ENCODE measurements around the gene PRKD1. TPM values are rescaled to one million over a fixed set of nuclear protein-coding genes. Genes with fewer than 3 reads are reported as not detected.

The PRKD1 gene
- total and polyA plus RNA-seq, 10 of the 15 experiments (the other 5 are each of a cell fraction or from before 2014, with no cell fraction given): 0.02 to 0.56 TPM; not detected in 8

DNA sequence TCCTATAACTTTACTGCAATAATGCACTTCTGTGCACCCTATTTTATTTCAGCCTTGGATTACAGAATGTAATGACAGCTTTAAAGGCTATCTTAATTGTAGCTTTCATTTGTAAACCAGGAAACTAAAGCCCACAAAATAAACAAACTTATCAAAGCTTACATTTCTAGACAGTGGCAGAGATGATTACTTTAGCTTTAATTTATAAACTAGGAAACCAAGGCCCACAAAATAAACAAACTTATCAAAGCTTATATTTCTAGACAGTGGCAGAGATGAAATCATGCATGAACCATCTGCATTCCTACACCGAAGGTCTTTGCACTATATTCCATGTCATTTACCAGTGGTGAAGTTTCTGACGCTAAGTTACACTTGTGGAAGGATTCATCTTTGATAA is 74.4 kb downstream of the PRKD1 start:
- intact Hi-C loops (cut with micrococcal nuclease; ENCODE audit: unreplicated experiment) (loop anchor here (10.0 kb wide), 1 partner anchor 482 kb away; no protein-coding TSS in a partner anchor), in situ Hi-C loops (cut with MboI) (no loop called here)
- no TSS peak for BruUV-seq (replicated peaks)
- ATAC-seq (no peak), DNase-seq (ENCODE audit: low read depth, low spot score) (no peak), FAIRE-seq (no peak)
- Histone ChIP-seq H3K9me3 (replicated peaks; ENCODE audit: control insufficient read depth, insufficient read depth, low read length) (peaks cover 6% of the 10 kb centered on the region), H3K36me3 (ENCODE audit: control insufficient read depth in 2 of 2, insufficient read depth in 2 of 2, low read length in 1 of 2) (no peaks in the 10 kb centered on the region), H3K4me1 (ENCODE audit: control insufficient read depth, insufficient read depth, low read length) (peaks cover 8% of the 10 kb centered on the region), H3K27ac (ENCODE audit: control insufficient read depth, insufficient read depth) (no peak overlapping the region), H3K9ac (ENCODE audit: control insufficient read depth, insufficient read depth, low read length) (no peak overlapping the region), H3K4me3 (no peak overlapping the region), H4K20me1 (ENCODE audit: control insufficient read depth, insufficient read depth) (no peaks in the 10 kb centered on the region), H3K79me2 (ENCODE audit: control insufficient read depth, insufficient read depth, low read length) (no peaks in the 10 kb centered on the region), H3K4me2 (ENCODE audit: control insufficient read depth, insufficient read depth) (no peak overlapping the region), H3K27me3 (replicated peaks in 1 of 2; ENCODE audit: control insufficient read depth in 2 of 2, insufficient read depth in 2 of 2, low read length in 1 of 2) (no peaks in the 10 kb centered on the region), H2AFZ (ENCODE audit: control insufficient read depth, low read depth, low read length) (no peak overlapping the region)
- TF ChIP-seq, protein P1, sequence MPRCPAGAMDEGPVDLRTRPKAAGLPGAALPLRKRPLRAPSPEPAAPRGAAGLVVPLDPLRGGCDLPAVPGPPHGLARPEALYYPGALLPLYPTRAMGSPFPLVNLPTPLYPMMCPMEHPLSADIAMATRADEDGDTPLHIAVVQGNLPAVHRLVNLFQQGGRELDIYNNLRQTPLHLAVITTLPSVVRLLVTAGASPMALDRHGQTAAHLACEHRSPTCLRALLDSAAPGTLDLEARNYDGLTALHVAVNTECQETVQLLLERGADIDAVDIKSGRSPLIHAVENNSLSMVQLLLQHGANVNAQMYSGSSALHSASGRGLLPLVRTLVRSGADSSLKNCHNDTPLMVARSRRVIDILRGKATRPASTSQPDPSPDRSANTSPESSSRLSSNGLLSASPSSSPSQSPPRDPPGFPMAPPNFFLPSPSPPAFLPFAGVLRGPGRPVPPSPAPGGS (IDR thresholded peaks at IDR 0.05; ENCODE audit: borderline replicate concordance, insufficient read depth, low read depth, low read length, poor library complexity, severe bottlenecking): no peak
- no peak for TF ChIP-seq MXI1 (IDR thresholded peaks at IDR 0.05; ENCODE audit: low read depth, low read length)
- TF ChIP-seq HDAC2 (IDR thresholded peaks at IDR 0.05): no peak
- POLR2A ChIA-PET: no interaction called here
- RAD21 ChIA-PET (ENCODE audit: unreplicated experiment): no interaction called here
- WGBS (ENCODE audit: insufficient coverage, insufficient replicate concordance, low lambda C conversion rate, missing lambda C conversion rate): 47% methylated on average over 2 of the region's 2 CpGs
- SMC1A ChIA-PET (ENCODE audit: uncharacterized antibody, unreplicated experiment): no interaction called here
- CTCF ChIA-PET: interaction anchor here (0.6 kb wide), 1 partner anchor 188 kb away, joined by 3 read pairs; no protein-coding TSS in a partner anchor

DNA sequence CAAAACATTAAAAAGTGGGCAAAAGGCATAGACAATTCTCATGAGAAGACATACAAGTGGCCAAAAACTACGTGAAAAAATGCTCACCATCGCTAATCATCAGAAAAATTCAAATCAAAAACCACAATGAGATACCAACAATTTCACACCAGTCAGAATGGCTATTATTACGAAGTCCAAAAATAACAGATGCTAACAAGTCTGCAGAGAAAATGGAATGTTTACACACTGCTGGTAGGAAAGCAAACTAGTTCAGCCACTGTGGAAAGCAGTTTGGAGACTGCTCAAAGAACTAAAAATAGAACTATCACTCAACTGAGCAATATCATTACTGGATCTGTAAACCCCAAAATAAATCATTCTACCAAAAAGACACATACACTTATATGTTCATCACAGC is 76.2 kb downstream of the PRKD1 start:
- H3K27ac ChIP-seq (ENCODE audit: control insufficient read depth, insufficient read depth): no peak overlapping the region
- in situ Hi-C loops (cut with MboI): no loop called here
- no peaks in the 10 kb centered on the region for H4K20me1 ChIP-seq (ENCODE audit: control insufficient read depth, insufficient read depth)
- no peak overlapping the region for H3K4me2 ChIP-seq (ENCODE audit: control insufficient read depth, insufficient read depth)
- no peaks in the 10 kb centered on the region for H3K27me3 ChIP-seq (replicated peaks in 1 of 2; ENCODE audit: control insufficient read depth in 2 of 2, insufficient read depth in 2 of 2, low read length in 1 of 2)
- no peak for TF ChIP-seq CREB1 (IDR thresholded peaks at IDR 0.05; ENCODE audit: low read depth)
- no peak for TF ChIP-seq SMARCA5 (IDR thresholded peaks at IDR 0.05)
- no peak for TF ChIP-seq JUNB (IDR thresholded peaks at IDR 0.05)
- TF ChIP-seq HDAC2 (IDR thresholded peaks at IDR 0.05): no peak
- no peak for TF ChIP-seq SMAD5 (IDR thresholded peaks at IDR 0.05; ENCODE audit: low read depth)
- TF ChIP-seq SPI1 (IDR thresholded peaks at IDR 0.05; ENCODE audit: borderline replicate concordance, insufficient read depth, low read depth, low read length): no peak
- TF ChIP-seq IKZF2 (IDR thresholded peaks at IDR 0.05): no peak
- no peak for TF ChIP-seq RAD21 (IDR thresholded peaks at IDR 0.05; ENCODE audit: insufficient read depth, low read depth, low read length)
- TF ChIP-seq MTA2 (IDR thresholded peaks at IDR 0.05; ENCODE audit: low read depth): no peak
- no peak overlapping the region for H3K4me3 ChIP-seq
- no peak for DNase-seq (ENCODE audit: low read depth, low spot score)
- H3K36me3 ChIP-seq (ENCODE audit: control insufficient read depth in 2 of 2, insufficient read depth in 2 of 2, low read length in 1 of 2): no peaks in the 10 kb centered on the region
- ATAC-seq: no peak
- no peaks in the 10 kb centered on the region for H3K79me2 ChIP-seq (ENCODE audit: control insufficient read depth, insufficient read depth, low read length)
- no peak overlapping the region for H2AFZ ChIP-seq (ENCODE audit: control insufficient read depth, low read depth, low read length)
- 2% methylated on average over 3 of the region's 3 CpGs for WGBS (ENCODE audit: insufficient coverage, insufficient replicate concordance, low lambda C conversion rate, missing lambda C conversion rate)
- ChIA-PET RAD21 (ENCODE audit: unreplicated experiment) (no interaction called here), CTCF (no interaction called here), POLR2A (no interaction called here), SMC1A (ENCODE audit: uncharacterized antibody, unreplicated experiment) (no interaction called here)
- H3K4me1 ChIP-seq (ENCODE audit: control insufficient read depth, insufficient read depth, low read length): no peaks in the 10 kb centered on the region; the same call in 1 of the 2 replicates
- BruUV-seq (replicated peaks): no TSS peak
- H3K9ac ChIP-seq (ENCODE audit: control insufficient read depth, insufficient read depth, low read length): no peak overlapping the region
- FAIRE-seq: no peak
- intact Hi-C loops (cut with micrococcal nuclease; ENCODE audit: unreplicated experiment): loop anchor here (10.0 kb wide), 1 partner anchor 483 kb away; no protein-coding TSS in a partner anchor
- H3K9me3 ChIP-seq (replicated peaks; ENCODE audit: control insufficient read depth, insufficient read depth, low read length): peaks cover 5% of the 10 kb centered on the region; the same call in 2 of the 3 replicates
